Neutrophil (primary cell): ENCODE results near the gene SMAD9.

Experiments
- H3K27ac ChIP-seq: fragments of 200-600 bp; sonication (generic); 2 replicates; pipeline ENCODE4 v1.5.1; 2016; ENCODE audit warnings: mild to moderate bottlenecking, moderate library complexity
- H3K27me3 ChIP-seq: fragments of 200-600 bp; sonication (generic); 2 replicates; pipeline ENCODE4 v1.6.0; 2016; ENCODE audit warnings: mild to moderate bottlenecking
- H3K36me3 ChIP-seq: fragments of 200-600 bp; sonication (generic); 2 replicates; pipeline ENCODE4 v1.5.1; 2017
- H3K4me1 ChIP-seq, 2 experiments: fragments of 200-600 bp in 1 of 2; sonication (generic) in 1 of 2; 1 replicate in 1 of 2; 2 replicates in 1 of 2; pipeline versions ENCODE4 v1.5.1 to v1.6.1; 2013 to 2016; ENCODE audit warnings: low read depth in 1 of 2, low read length in 1 of 2, mild to moderate bottlenecking in 1 of 2, moderate library complexity in 1 of 2; ENCODE audit not compliant: control insufficient read depth in 1 of 2, insufficient read depth in 1 of 2
- H3K4me3 ChIP-seq, 2 experiments: fragments of 200-600 bp in 1 of 2; sonication (generic) in 1 of 2; 1 replicate in 1 of 2; 2 replicates in 1 of 2; pipeline ENCODE4 v1.5.1; 2013 to 2016; ENCODE audit warnings: low read depth in 1 of 2, low read length in 1 of 2, mild to moderate bottlenecking in 1 of 2, moderate library complexity in 1 of 2
- H3K9me3 ChIP-seq: fragments of 200-600 bp; sonication (generic); 2 replicates; pipeline ENCODE4 v1.5.1; 2016
- TF ChIP-seq, protein P1 (sequence below): fragments of 200-600 bp; sonication (generic); IDR thresholded peaks from 2 replicates; pipeline ENCODE4 v1.5.1; 2016; ENCODE audit warnings: antibody characterized with exemption

The SMAD9 gene

GRCh38 chr13:36858290-36858689 is 61.7 kb downstream of the SMAD9 start:
- Histone ChIP-seq H3K4me1 (peaks cover 0 to 5% of the 10 kb centered on the region in 2 experiments), H3K27me3 (no peaks in the 10 kb centered on the region), H3K9me3 (no peaks in the 10 kb centered on the region), H3K4me3 (no peak overlapping the region), H3K27ac (no peak overlapping the region), H3K36me3 (no peaks in the 10 kb centered on the region)
- TF ChIP-seq, protein P1, sequence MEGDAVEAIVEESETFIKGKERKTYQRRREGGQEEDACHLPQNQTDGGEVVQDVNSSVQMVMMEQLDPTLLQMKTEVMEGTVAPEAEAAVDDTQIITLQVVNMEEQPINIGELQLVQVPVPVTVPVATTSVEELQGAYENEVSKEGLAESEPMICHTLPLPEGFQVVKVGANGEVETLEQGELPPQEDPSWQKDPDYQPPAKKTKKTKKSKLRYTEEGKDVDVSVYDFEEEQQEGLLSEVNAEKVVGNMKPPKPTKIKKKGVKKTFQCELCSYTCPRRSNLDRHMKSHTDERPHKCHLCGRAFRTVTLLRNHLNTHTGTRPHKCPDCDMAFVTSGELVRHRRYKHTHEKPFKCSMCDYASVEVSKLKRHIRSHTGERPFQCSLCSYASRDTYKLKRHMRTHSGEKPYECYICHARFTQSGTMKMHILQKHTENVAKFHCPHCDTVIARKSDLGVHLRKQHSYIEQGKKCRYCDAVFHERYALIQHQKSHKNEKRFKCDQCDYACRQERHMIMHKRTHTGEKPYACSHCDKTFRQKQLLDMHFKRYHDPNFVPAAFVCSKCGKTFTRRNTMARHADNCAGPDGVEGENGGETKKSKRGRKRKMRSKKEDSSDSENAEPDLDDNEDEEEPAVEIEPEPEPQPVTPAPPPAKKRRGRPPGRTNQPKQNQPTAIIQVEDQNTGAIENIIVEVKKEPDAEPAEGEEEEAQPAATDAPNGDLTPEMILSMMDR: peak; percentile 11

DNA sequence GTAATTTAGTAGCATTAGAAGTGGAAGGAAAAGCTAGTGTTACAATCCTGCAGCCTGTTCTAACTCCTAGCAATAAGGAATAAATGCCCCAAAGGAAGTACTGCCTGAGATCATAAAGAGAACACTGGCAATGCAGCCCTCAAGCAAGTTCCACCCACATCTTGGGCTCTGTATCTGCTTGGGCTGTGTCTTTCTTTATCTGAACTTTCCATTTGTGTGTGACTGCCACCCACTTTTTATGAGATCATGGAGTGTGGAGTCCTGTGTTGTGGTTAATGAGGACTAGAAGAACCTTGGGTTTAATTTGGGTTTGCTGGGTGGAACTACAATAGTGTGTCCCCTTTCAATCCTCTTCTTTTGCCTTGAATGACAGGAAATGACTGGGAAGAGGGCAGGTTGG is 62.8 kb downstream of the SMAD9 start:
- Histone ChIP-seq H3K4me3 (no peak overlapping the region), H3K9me3 (no peaks in the 10 kb centered on the region), H3K27me3 (no peaks in the 10 kb centered on the region), H3K4me1 (peaks cover 0 to 5% of the 10 kb centered on the region in 2 experiments), H3K27ac (no peak overlapping the region), H3K36me3 (no peaks in the 10 kb centered on the region)
- TF ChIP-seq, protein P1: no peak

DNA sequence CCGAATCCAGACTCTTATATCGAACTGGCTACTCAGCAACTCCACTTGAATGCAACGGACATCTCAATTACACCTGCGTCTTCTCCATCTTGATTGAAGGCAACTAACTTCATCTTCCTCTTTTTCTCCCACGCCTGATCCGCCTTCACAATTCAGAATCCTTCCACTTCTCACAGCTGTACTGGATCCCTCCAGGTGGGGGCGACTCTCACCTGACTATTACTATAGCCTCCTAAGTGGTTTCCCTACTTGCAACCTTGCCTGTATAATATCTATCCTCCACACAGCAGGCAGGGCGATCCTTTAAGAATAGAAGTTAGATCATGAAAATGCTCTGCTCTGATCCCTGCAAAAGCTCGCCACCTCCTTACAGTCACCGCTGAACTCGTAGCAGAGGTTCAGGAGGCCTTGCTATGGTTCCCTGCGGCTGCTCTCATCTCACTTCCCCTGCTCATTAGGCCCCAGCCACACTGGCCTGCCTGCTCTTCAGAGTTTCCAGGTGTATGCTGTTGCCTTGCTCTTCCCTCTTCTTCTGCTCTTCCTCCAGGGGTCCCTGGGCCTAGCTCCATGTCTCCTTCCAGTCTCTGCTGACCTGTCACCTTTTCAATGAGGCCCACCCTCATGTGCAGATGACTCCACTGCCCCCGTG is 69.1 kb downstream of the SMAD9 start:
- Histone ChIP-seq H3K4me1 (no peaks in the 10 kb centered on the region), H3K27ac (no peak overlapping the region), H3K9me3 (no peaks in the 10 kb centered on the region), H3K36me3 (no peaks in the 10 kb centered on the region), H3K27me3 (no peaks in the 10 kb centered on the region), H3K4me3 (no peak overlapping the region)
- TF ChIP-seq, protein P1: no peak

DNA sequence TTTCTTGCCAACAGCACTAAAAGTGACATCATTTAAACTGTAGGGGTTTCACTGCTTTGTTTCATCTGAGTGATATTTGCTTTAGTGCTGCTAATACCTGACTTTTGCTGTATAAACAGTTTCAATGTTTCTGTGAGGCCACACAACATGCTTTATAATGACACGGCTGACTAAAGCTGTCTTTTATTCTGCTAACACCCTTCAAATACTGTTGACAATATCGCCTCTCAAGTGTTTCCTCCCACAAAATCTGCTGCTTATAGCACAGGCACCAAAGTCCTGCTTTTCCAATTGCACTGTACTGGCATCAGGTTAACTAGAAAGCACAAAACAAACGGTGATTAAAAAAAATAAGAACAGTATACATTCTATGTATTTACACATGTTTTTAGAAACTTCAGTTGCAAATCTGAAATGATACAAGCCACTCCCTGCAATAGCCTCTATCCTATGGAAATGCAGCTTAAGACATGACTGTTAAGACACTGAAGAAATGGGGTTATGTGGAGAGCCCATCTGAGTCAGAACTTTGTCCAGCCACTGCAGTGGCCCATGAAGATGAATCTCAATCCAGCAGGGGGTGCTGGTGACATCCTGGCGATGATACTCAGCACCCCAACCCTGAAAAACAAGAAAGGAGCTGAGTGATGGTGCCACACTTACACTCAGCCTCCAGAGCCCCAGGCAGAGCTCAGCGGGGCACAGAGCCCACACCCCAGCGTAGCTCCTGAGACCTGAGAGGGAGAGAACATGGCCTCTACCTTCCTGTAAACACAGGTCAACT is 71.6 kb downstream of the SMAD9 start:
- TF ChIP-seq, protein P1: no peak
- Histone ChIP-seq H3K9me3 (no peaks in the 10 kb centered on the region), H3K27ac (no peak overlapping the region), H3K36me3 (no peaks in the 10 kb centered on the region), H3K4me3 (no peak overlapping the region), H3K4me1 (no peaks in the 10 kb centered on the region), H3K27me3 (no peaks in the 10 kb centered on the region)

- Histone ChIP-seq H3K4me3 (no peak overlapping the region), H3K27me3 (no peaks in the 10 kb centered on the region), H3K4me1 (no peaks in the 10 kb centered on the region), H3K9me3 (no peaks in the 10 kb centered on the region), H3K27ac (no peak overlapping the region), H3K36me3 (no peaks in the 10 kb centered on the region)
- TF ChIP-seq, protein P1: no peak
These were observed 72.4 kb downstream of the SMAD9 start for GRCh38 chr13:36847606-36848005.
